GM12878 (cell line): ENCODE results near the gene DLG1. TPM values are rescaled to one million over a fixed set of nuclear protein-coding genes. Genes with fewer than 3 reads are reported as not detected.

Experiments used
- ATF7 ChIP-seq: fragments of 450-650 bp; IDR thresholded peaks from 2 replicates; pipeline ENCODE4 v1.6.1; 2016; ENCODE audit warnings: low read depth, mild to moderate bottlenecking
- BHLHE40 ChIP-seq, 2 experiments: fragments of 450-650 bp in 1 of 2; IDR thresholded peaks; 2 replicates each; pipeline ENCODE4 v1.6.1; 2011 to 2017; ENCODE audit warnings: low read depth in 2 of 2, borderline replicate concordance in 1 of 2, improper control_type of control experiment in 1 of 2, low read length in 1 of 2, mild to moderate bottlenecking in 1 of 2
- CREB1 ChIP-seq: IDR thresholded peaks from 2 replicates; pipeline ENCODE4 v1.6.1; 2012; ENCODE audit warnings: low read depth, mild to moderate bottlenecking, inconsistent platforms
- DPF2 ChIP-seq: fragments of 450-650 bp; IDR thresholded peaks from 2 replicates; pipeline ENCODE4 v1.6.1; 2017; ENCODE audit warnings: mild to moderate bottlenecking
- EP300 ChIP-seq, 2 experiments: fragments of 150-350 bp in 1 of 2; IDR thresholded peaks; 2 replicates each; pipeline ENCODE4 v1.6.1; 2011 to 2012; ENCODE audit warnings: low read depth in 2 of 2, low read length in 2 of 2, borderline replicate concordance in 1 of 2, improper control_type of control experiment in 1 of 2, inconsistent platforms in 1 of 2; ENCODE audit not compliant: control insufficient read depth in 1 of 2
- GATAD2B ChIP-seq: fragments of 450-650 bp; conservative IDR thresholded peaks from 2 replicates; pipeline ENCODE4 v1.6.1; 2017; ENCODE audit warnings: low read depth, mild to moderate bottlenecking, moderate library complexity
- HDAC6 ChIP-seq: fragments of 200-600 bp; sonication (generic); IDR thresholded peaks from one replicate; pipeline ENCODE4 v1.8.0; 2017; ENCODE audit warnings: antibody characterized with exemption; ENCODE audit not compliant: unreplicated experiment
- MEF2B ChIP-seq: fragments of 450-650 bp; IDR thresholded peaks from 2 replicates; pipeline ENCODE4 v1.6.1; 2018; ENCODE audit warnings: mild to moderate bottlenecking, moderate library complexity; ENCODE audit not compliant: partially characterized antibody, poor library complexity, severe bottlenecking
- MTA2 ChIP-seq: fragments of 450-650 bp; IDR thresholded peaks from 2 replicates; pipeline ENCODE4 v1.6.1; 2016; ENCODE audit warnings: low read depth, mild to moderate bottlenecking, moderate library complexity
- NBN ChIP-seq: fragments of 450-650 bp; IDR thresholded peaks from 2 replicates; pipeline ENCODE4 v1.6.1; 2016
- PKNOX1 ChIP-seq: fragments of 450-650 bp; IDR thresholded peaks from 2 replicates; pipeline ENCODE4 v1.6.1; 2016; ENCODE audit warnings: mild to moderate bottlenecking
- POLR2AphosphoS2 ChIP-seq: IDR thresholded peaks from 2 replicates; pipeline ENCODE4 v1.6.1; 2011; ENCODE audit warnings: low read depth, mild to moderate bottlenecking, low read length, improper control_type of control experiment, moderate library complexity
- POLR2AphosphoS5 ChIP-seq: IDR thresholded peaks from 2 replicates; pipeline ENCODE4 v1.6.1; 2011; ENCODE audit warnings: mild to moderate bottlenecking, low read length, inconsistent platforms
- SKIL ChIP-seq: fragments of 450-650 bp; IDR thresholded peaks from 2 replicates; pipeline ENCODE4 v1.6.1; 2017; ENCODE audit warnings: mild to moderate bottlenecking, low read depth, inconsistent platforms; ENCODE audit not compliant: poor library complexity, severe bottlenecking
- SUZ12 ChIP-seq: fragments of 200-600 bp; sonication (generic); IDR thresholded peaks from one replicate; pipeline ENCODE4 v1.6.1; 2018; ENCODE audit warnings: antibody characterized with exemption, mild to moderate bottlenecking; ENCODE audit not compliant: unreplicated experiment
- TCF12 ChIP-seq: IDR thresholded peaks from 2 replicates; pipeline ENCODE4 v1.6.1; 2011; ENCODE audit warnings: low read depth, mild to moderate bottlenecking, low read length
- TCF3 ChIP-seq: IDR thresholded peaks from 2 replicates; pipeline ENCODE4 v1.6.1; 2012; ENCODE audit warnings: low read depth, mild to moderate bottlenecking, low read length, borderline replicate concordance; ENCODE audit not compliant: insufficient read depth
- YY1 ChIP-seq: IDR thresholded peaks from 2 replicates; pipeline ENCODE4 v1.6.1; 2011; ENCODE audit warnings: low read depth, mild to moderate bottlenecking, low read length
- polyA plus RNA-seq, 11 experiments: library from polyadenylated mRNA; depleted of rRNA in 4 of 11; unstranded in 6 of 11; stranded (reverse) in 5 of 11; fragments of >200 nt; fragmentation: Nextera tagmentation in 4 of 11; fragmentation: Illumina TruSeq in 1 of 11; extraction: Ambion mirVana in 4 of 11; extraction: Trizol in 1 of 11; gene quantifications; 1 replicate in 1 of 11; 2 replicates in 10 of 11; pipeline versions ENCODE4 v1.2.1 to v1.2.3, GENCODE V29; 2011 to 2016; ENCODE audit warnings: inconsistent platforms in 2 of 11, missing spikeins in 2 of 11, low read depth in 1 of 11
- total RNA-seq, 4 experiments: library from RNA; depleted of rRNA in 3 of 4; stranded (reverse); fragments of >200 nt in 3 of 4; fragmentation: Illumina TruSeq in 1 of 4; extraction: Trizol in 1 of 4; gene quantifications; 2 replicates each; pipeline versions ENCODE4 v1.2.1 to v1.2.3, GENCODE V29; 2013 to 2021

Gene DLG1
- total and polyA plus RNA-seq, 10 of the 15 experiments (the other 5 are each of a cell fraction or from before 2014, with no cell fraction given), result 9.2 to 63.1 (median 40.1) TPM

GRCh38 chr3:197001106-197001971 lies 297.1 kb downstream of the DLG1 start (continued):
- 0 out of 2 replicates have a peak, but pooled peaks have one; percentile 24 for TF ChIP-seq POLR2AphosphoS2
- TF ChIP-seq BHLHE40 (IDR thresholded peaks at IDR 0.05; ENCODE audit: borderline replicate concordance in 1 of 2, low read depth in 2 of 2, low read length in 1 of 2), result peak; percentile 67 to 79; a peak in 3 of 4 replicates
- no peak for TF ChIP-seq CREB1
- TF ChIP-seq GATAD2B, result 0 out of 2 replicates have a peak, but pooled peaks have one; percentile 10
- no peak for TF ChIP-seq YY1
- no peak for TF ChIP-seq TCF3
- TF ChIP-seq MEF2B, result peak; percentile 29
- peak; percentile 48; the same call in 1 of the 2 replicates for TF ChIP-seq PKNOX1
- TF ChIP-seq MTA2, result peak; percentile 80; the same call in 1 of the 2 replicates
- peak; percentile 63; the same call in 1 of the 2 replicates for TF ChIP-seq TCF12
- TF ChIP-seq ATF7, result peak; percentile 31; the same call in 1 of the 2 replicates
- peak; percentile 23 for TF ChIP-seq SKIL
- peak; percentile 73 for TF ChIP-seq POLR2AphosphoS5
- TF ChIP-seq HDAC6, result no peak
- 0 out of 2 replicates have a peak, but pooled peaks have one; percentile 18 for TF ChIP-seq DPF2
- TF ChIP-seq SUZ12, result no peak
- peak; percentile 21 to 50; a peak in 2 of 4 replicates for TF ChIP-seq EP300 (IDR thresholded peaks at IDR 0.05; ENCODE audit: borderline replicate concordance in 1 of 2, control insufficient read depth in 1 of 2, low read depth in 2 of 2, low read length in 2 of 2)
- 0 out of 2 replicates have a peak, but pooled peaks have one; percentile 35 for TF ChIP-seq NBN
